Small intestine (tissue), 16 donors: ENCODE results near the gene HSPA4L. TPM values are rescaled to one million over a fixed set of nuclear protein-coding genes. Genes with fewer than 3 reads are reported as not detected.

Experiments used
- DNase-seq, 2 donors: peaks; one replicate each; pipeline versions ENCODE4 v3.0.0 to v3.0.0-alpha.2; 2013
- FAIRE-seq: peaks from 2 replicates; lab custom pipeline; 2012; peaks lifted over from hg19 to GRCh38; lab: Jason Lieb, UNC
- H3K27ac ChIP-seq, 3 donors: one replicate each; pipeline ENCODE4 v1.5.1; 2013; ENCODE audit warnings: low read length in 2 of 3, mild to moderate bottlenecking in 2 of 3, control low read depth in 1 of 3, inconsistent platforms in 1 of 3, low read depth in 1 of 3, moderate library complexity in 1 of 3
- H3K27me3 ChIP-seq, 3 donors: one replicate each; pipeline ENCODE4 v1.6.1; 2013; ENCODE audit warnings: low read length in 3 of 3, inconsistent platforms in 1 of 3; ENCODE audit not compliant: control insufficient read depth in 3 of 3, insufficient read depth in 3 of 3
- H3K36me3 ChIP-seq, 3 donors: one replicate each; pipeline ENCODE4 v1.6.1; 2013; ENCODE audit warnings: low read length in 3 of 3, inconsistent platforms in 1 of 3, low read depth in 1 of 3, mild to moderate bottlenecking in 1 of 3, moderate library complexity in 1 of 3; ENCODE audit not compliant: control insufficient read depth in 3 of 3, insufficient read depth in 2 of 3
- H3K4me1 ChIP-seq, 3 donors: one replicate each; pipeline ENCODE4 v1.6.1; 2013; ENCODE audit warnings: low read length in 2 of 3, inconsistent platforms in 1 of 3, low read depth in 1 of 3, mild to moderate bottlenecking in 1 of 3, moderate library complexity in 1 of 3; ENCODE audit not compliant: control insufficient read depth in 3 of 3, insufficient read depth in 2 of 3
- H3K4me3 ChIP-seq, 3 donors: one replicate each; pipeline ENCODE4 v1.5.1; 2013; ENCODE audit warnings: low read length in 3 of 3, control low read depth in 1 of 3, inconsistent platforms in 1 of 3, low read depth in 1 of 3, mild to moderate bottlenecking in 1 of 3, moderate library complexity in 1 of 3
- H3K9me3 ChIP-seq, 2 donors: one replicate each; pipeline ENCODE4 v1.6.1; 2013; ENCODE audit warnings: low read depth in 1 of 2, low read length in 1 of 2; ENCODE audit not compliant: control insufficient read depth in 2 of 2, insufficient read depth in 1 of 2
- WGBS, 3 donors: extraction: QIAGEN DNeasy Blood & Tissue Kit; methylation state at CpG; one replicate each; pipeline ENCODE4 v1.1.7; 2013; 5-methylcytosine and 5-hydroxymethylcytosine counted together
- long read RNA-seq, 10 donors: transcript quantifications; one replicate each; lab custom pipeline, GENCODE V29; 2026
- polyA plus RNA-seq, 4 donors: library from polyadenylated mRNA; stranded (reverse) in 3 of 4; unstranded in 1 of 4; fragments of 200-250 nt in 3 of 4; fragments of 120-200 nt in 1 of 4; gene quantifications; one replicate each; pipeline versions ENCODE4 v1.2.1 to v1.2.3, GENCODE V29; 2013
- donor health status: healthy with polysubstance abuse.
- donor health status: control.
- donor health status: control.
- donor health status: Bipolar disorder and iron deficiency.
- donor health status: healthy.

HSPA4L gene
- polyA plus RNA-seq: 1 to 10 TPM in 2 of 4 donors, under 1 TPM in 2; 0.54 to 1.6 (median 1.00) TPM
- long read RNA-seq, donor 1: 0 reads
- long read RNA-seq, donor 2: 0 reads
- long read RNA-seq, donor 3, partial matches to known transcripts: 11 of 11 reads
- long read RNA-seq, donor 3, other reads (novel, unspliced or antisense): 0 of 11 reads
- long read RNA-seq, donor 4: 0 reads
- long read RNA-seq, donor 5: 0 reads
- long read RNA-seq, donor 6: 0 reads
- long read RNA-seq, donor 7, partial matches to known transcripts: 8 of 8 reads
- long read RNA-seq, donor 7, other reads (novel, unspliced or antisense): 0 of 8 reads
- long read RNA-seq, donor 8: 0 reads
- long read RNA-seq, donor 9: 0 reads
- long read RNA-seq, donor 10: 0 reads

DNA sequence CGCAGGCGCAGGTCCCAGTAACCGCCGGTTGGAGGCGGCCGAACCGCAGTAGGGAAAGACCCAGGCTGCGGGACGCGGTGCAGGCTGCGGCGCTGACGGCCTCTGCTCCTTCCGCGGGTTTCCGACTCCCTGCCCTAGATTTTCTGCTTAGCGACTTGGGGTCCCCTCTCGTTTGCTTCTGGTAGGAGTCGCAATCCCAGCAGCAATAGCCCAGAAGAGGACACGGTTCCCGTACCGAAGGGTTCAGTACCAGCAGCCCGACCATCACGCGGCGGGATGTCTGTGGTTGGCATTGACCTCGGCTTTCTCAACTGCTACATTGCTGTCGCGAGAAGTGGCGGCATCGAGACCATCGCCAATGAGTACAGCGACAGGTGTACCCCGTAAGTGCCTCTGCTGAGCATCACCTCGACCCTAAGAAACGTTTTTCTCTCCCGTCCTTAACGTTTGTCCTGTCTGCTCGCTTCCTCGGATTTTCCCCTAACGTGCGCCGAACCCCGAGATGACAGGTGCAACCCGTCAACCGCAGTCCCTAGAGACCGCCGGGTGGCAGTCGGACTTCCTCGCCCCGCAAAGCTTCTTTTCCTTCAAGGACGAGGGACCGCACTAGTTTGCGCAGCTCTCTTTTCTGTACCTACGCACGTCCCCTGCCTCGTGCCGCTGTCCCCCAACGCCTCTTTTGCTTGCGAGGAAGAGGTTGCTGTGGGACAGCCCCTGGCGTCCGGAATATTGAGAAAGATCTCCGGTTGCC, at the start of gene HSPA4L:
HSPA4L (plus strand) TSS at position 48 of the 751 bp plus-strand sequence; CDS start at position 277, 229 bp downstream.
- Histone ChIP-seq H3K9me3 (no peaks in the 10 kb centered on the region), H3K27me3 (peaks cover 0 to 29% (median 5%) of the 10 kb centered on the region in 3 donors), H3K36me3 (no peaks in the 10 kb centered on the region), H3K27ac (peak within 1 kb of the TSS in 2 of 3 donors; percentile 65 to 76), H3K4me3 (peak within 1 kb of the TSS; percentile 36 to 82 (median 62)), H3K4me1 (no peaks in the 10 kb centered on the region)
- FAIRE-seq: no peak
- 0% methylated on average over 63 of the region's 63 CpGs for WGBS, 3 donors
- peak; percentile 33 to 93 for DNase-seq

GRCh38 chr4:127732623-127733328, 49.3 kb upstream of the HSPA4L start:
- FAIRE-seq (peak; percentile 74), DNase-seq (peak; percentile 37 to 46)
- Histone ChIP-seq H3K4me1 (no peaks in the 10 kb centered on the region), H3K27ac (no peak overlapping the region), H3K36me3 (no peaks in the 10 kb centered on the region), H3K9me3 (no peaks in the 10 kb centered on the region), H3K4me3 (no peak overlapping the region), H3K27me3 (no peaks in the 10 kb centered on the region)
- 19 to 22% (median 19%) methylated on average over 8 of the region's 8 CpGs for WGBS, 3 donors

- Histone ChIP-seq H3K27ac (no peak overlapping the region), H3K4me1 (no peaks in the 10 kb centered on the region), H3K4me3 (no peak overlapping the region), H3K9me3 (no peaks in the 10 kb centered on the region), H3K27me3 (no peaks in the 10 kb centered on the region), H3K36me3 (no peaks in the 10 kb centered on the region)
- DNase-seq (no peak), FAIRE-seq (no peak)
- 82 to 91% (median 82%) methylated on average over 2 of the region's 2 CpGs for WGBS, 3 donors
Observed at GRCh38 chr4:127734976-127735375, 47.1 kb upstream of the HSPA4L start.

GRCh38 chr4:127737295-127737694, 44.8 kb upstream of the HSPA4L start:
- 37 to 48% (median 47%) methylated on average over 4 of the region's 4 CpGs for WGBS, 3 donors
- Histone ChIP-seq H3K9me3 (no peaks in the 10 kb centered on the region), H3K4me3 (no peak overlapping the region), H3K36me3 (no peaks in the 10 kb centered on the region), H3K27me3 (no peaks in the 10 kb centered on the region), H3K27ac (no peak overlapping the region), H3K4me1 (no peaks in the 10 kb centered on the region)
- FAIRE-seq (no peak), DNase-seq (no peak)

GRCh38 chr4:127741247-127741646, 40.9 kb upstream of the HSPA4L start:
- FAIRE-seq (no peak), DNase-seq (no peak)
- WGBS, 3 donors: 94 to 100% (median 97%) methylated on average over 1 of the region's 1 CpG

DNA sequence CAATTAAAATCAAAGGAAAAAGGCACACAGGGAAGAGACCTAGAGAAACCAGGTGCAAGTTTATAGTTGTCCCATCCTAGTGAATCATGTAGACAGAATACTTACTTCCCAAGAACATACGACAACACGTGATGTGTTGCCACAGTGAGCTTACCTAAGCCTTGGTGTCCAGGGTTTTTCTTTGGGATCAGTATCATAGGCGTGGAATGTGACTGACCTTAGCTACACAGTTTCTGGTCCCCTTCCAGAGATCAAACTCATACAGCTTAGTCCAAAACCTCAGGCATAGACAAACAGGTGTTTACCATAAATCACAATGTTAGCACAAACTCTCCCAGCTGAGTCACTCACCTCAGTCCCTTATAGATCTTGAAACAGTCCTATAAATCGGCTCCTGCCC, 34.2 kb upstream of the HSPA4L start:
- no peaks in the 10 kb centered on the region for H3K36me3 ChIP-seq
- no peaks in the 10 kb centered on the region for H3K4me1 ChIP-seq
- peaks cover 0 to 17% of the 10 kb centered on the region in 2 donors for H3K9me3 ChIP-seq
- no peaks in the 10 kb centered on the region for H3K27me3 ChIP-seq
- no peak overlapping the region for H3K4me3 ChIP-seq
- WGBS, 3 donors: 71 to 91% (median 84%) methylated on average over 4 of the region's 4 CpGs
- DNase-seq (no peak), FAIRE-seq (no peak)
- H3K27ac ChIP-seq: no peak overlapping the region

More at GRCh38 chr4:127741247-127741646, 40.9 kb upstream of the HSPA4L start:
- H3K9me3 ChIP-seq: no peaks in the 10 kb centered on the region
- no peak overlapping the region for H3K4me3 ChIP-seq
- no peaks in the 10 kb centered on the region for H3K4me1 ChIP-seq
- H3K27ac ChIP-seq: no peak overlapping the region
- H3K27me3 ChIP-seq: no peaks in the 10 kb centered on the region
- H3K36me3 ChIP-seq: no peaks in the 10 kb centered on the region

DNA sequence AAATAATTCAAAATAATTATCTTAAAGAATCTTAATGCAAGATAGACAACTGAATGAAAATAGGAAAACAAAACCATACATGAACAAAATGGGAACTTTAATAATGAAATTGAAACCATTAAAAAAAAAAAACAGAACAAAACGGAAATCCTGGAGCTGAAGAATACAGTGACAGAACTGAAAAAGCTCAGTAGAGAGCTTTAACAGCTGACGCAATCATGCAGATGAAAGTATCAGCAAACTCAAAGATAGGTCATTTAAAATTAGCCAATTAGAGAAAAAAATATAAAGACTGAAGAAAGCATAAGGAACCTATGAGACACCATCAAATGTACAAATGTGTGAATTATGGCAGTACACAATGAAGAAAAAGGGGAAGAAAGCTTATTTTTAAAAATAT, 33.2 kb upstream of the HSPA4L start:
- no peak for DNase-seq
- no peaks in the 10 kb centered on the region for H3K4me1 ChIP-seq
- FAIRE-seq: no peak
- no peaks in the 10 kb centered on the region for H3K36me3 ChIP-seq
- 80 to 88% (median 86%) methylated on average over 2 of the region's 2 CpGs for WGBS, 3 donors
- no peaks in the 10 kb centered on the region for H3K27me3 ChIP-seq
- H3K4me3 ChIP-seq: no peak overlapping the region
- peaks cover 0 to 17% of the 10 kb centered on the region in 2 donors for H3K9me3 ChIP-seq
- no peak overlapping the region for H3K27ac ChIP-seq

DNA sequence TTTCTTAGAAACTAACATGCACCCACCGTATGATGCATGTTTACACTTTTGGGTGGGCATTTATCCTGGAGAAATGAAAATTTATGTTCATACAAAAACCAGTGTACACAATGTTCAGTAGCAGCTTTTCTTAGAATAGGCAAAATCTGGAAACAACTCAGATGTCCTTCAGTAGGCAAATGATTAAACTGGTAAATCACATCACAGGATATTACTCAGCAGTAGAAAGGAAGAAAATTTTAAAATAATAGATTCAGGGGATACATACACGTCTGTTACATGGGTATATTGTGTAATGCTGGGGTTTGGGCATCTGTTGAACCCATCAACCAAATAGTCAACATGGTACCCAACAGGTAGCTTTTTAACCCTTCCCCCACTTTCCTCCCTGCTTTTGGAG, 25.2 kb upstream of the HSPA4L start:
- FAIRE-seq (no peak), DNase-seq (no peak)
- H3K27me3 ChIP-seq: no peaks in the 10 kb centered on the region
- H3K4me3 ChIP-seq: no peak overlapping the region
- H3K9me3 ChIP-seq: no peaks in the 10 kb centered on the region
- 76 to 78% (median 76%) methylated on average over 2 of the region's 2 CpGs for WGBS, 3 donors
- H3K36me3 ChIP-seq: no peaks in the 10 kb centered on the region
- H3K4me1 ChIP-seq: no peaks in the 10 kb centered on the region
- no peak overlapping the region for H3K27ac ChIP-seq
